Fibroblast of lung (primary cell): ENCODE results near the gene TMCC1. TPM values are rescaled to one million over a fixed set of nuclear protein-coding genes. Genes with fewer than 3 reads are reported as not detected.

Experiments used
- DNase-seq, 2 donors: peaks; one replicate each; pipeline versions ENCODE4 v3.0.0 to v3.0.0-alpha.2; 2010; ENCODE audit warnings: low read depth in 2 of 2
- H2AFZ ChIP-seq: 2 replicates; pipeline ENCODE4 v1.5.1; 2012; ENCODE audit warnings: low read length, control low read depth, inconsistent platforms
- H3K27ac ChIP-seq: 2 replicates; pipeline ENCODE4 v1.5.1; 2011; ENCODE audit warnings: low read length, control low read depth; ENCODE audit not compliant: insufficient read depth
- H3K27me3 ChIP-seq: 2 replicates; pipeline ENCODE4 v1.5.1; 2011; ENCODE audit warnings: mild to moderate bottlenecking, low read length; ENCODE audit not compliant: control insufficient read depth, insufficient read depth
- H3K36me3 ChIP-seq: 2 replicates; pipeline ENCODE4 v1.5.1; 2011; ENCODE audit warnings: low read length; ENCODE audit not compliant: control insufficient read depth, insufficient read depth
- H3K4me1 ChIP-seq: 2 replicates; pipeline ENCODE4 v1.5.1; 2011; ENCODE audit warnings: low read length; ENCODE audit not compliant: control insufficient read depth, insufficient read depth; ENCODE audit errors: extremely low read depth
- H3K4me2 ChIP-seq: 2 replicates; pipeline ENCODE4 v1.5.1; 2011; ENCODE audit warnings: low read length, control low read depth; ENCODE audit not compliant: insufficient read depth; ENCODE audit errors: extremely low read depth
- H3K4me3 ChIP-seq, 4 experiments: fragments of 200-600 bp in 1 of 4; sonication (generic) in 1 of 4; replicated peaks in 1 of 4; 2 replicates each; pipeline ENCODE4 v1.5.1; 2011 to 2016; ENCODE audit warnings: low read length in 4 of 4, low read depth in 3 of 4, mild to moderate bottlenecking in 3 of 4, control low read depth in 2 of 4, inconsistent platforms in 1 of 4, mixed read lengths in 1 of 4; ENCODE audit not compliant: insufficient read depth in 1 of 4; ENCODE audit errors: control extremely low read depth in 1 of 4
- H3K79me2 ChIP-seq: 2 replicates; pipeline ENCODE4 v1.5.1; 2012; ENCODE audit warnings: mild to moderate bottlenecking, low read length, inconsistent platforms; ENCODE audit not compliant: control insufficient read depth, insufficient read depth
- H3K9ac ChIP-seq: 2 replicates; pipeline ENCODE4 v1.5.1; 2011; ENCODE audit warnings: mild to moderate bottlenecking, low read length, control low read depth; ENCODE audit not compliant: insufficient read depth
- H3K9me3 ChIP-seq: 2 replicates; pipeline ENCODE4 v1.5.1; 2012; ENCODE audit warnings: low read depth, low read length; ENCODE audit not compliant: control insufficient read depth, insufficient read depth
- H4K20me1 ChIP-seq: 2 replicates; pipeline ENCODE4 v1.5.1; 2011; ENCODE audit warnings: low read length; ENCODE audit not compliant: control insufficient read depth, insufficient read depth; ENCODE audit errors: extremely low read depth
- CTCF ChIP-seq, 2 donors: IDR thresholded peaks in 1 of 2; conservative IDR thresholded peaks in 1 of 2; 1 replicate in 1 of 2; 2 replicates in 1 of 2; pipeline ENCODE4 v1.5.1; 2011 to 2012; ENCODE audit warnings: low read length in 2 of 2, control low read depth in 1 of 2, inconsistent platforms in 1 of 2, low read depth in 1 of 2, mild to moderate bottlenecking in 1 of 2
- EZH2 ChIP-seq: IDR thresholded peaks from 2 replicates; pipeline ENCODE4 v1.5.1; 2012; ENCODE audit warnings: low read length, control low read depth, mild to moderate bottlenecking; ENCODE audit errors: missing control alignments
- polyA plus RNA-seq, 2 donors: library from polyadenylated mRNA; depleted of rRNA in 1 of 2; stranded (reverse) in 1 of 2; unstranded in 1 of 2; fragments of >200 nt; gene quantifications; 2 replicates each; pipeline ENCODE4 v1.2.1, GENCODE V29; 2011 to 2012; ENCODE audit warnings: missing spikeins in 1 of 2
- total RNA-seq: library from RNA; depleted of rRNA; stranded (reverse); fragments of >200 nt; gene quantifications from 2 replicates; pipeline ENCODE4 v1.2.1, GENCODE V29; 2014

Gene TMCC1
- total and polyA plus RNA-seq, 2 donors (not counting 1 experiment from before 2014, with no cell fraction given) = 16.2 to 16.8 TPM

- H3K79me2 ChIP-seq = no peaks in the 10 kb centered on the region
- peaks cover 1% of the 10 kb centered on the region for H4K20me1 ChIP-seq
- no peak overlapping the region for H3K4me3 ChIP-seq
- no peaks in the 10 kb centered on the region for H3K4me1 ChIP-seq
- no peaks in the 10 kb centered on the region for H3K36me3 ChIP-seq
- TF ChIP-seq CTCF (conservative IDR thresholded peaks at IDR 0.05 in 1 of 2, IDR thresholded peaks at IDR 0.05 in 1 of 2; ENCODE audit: low read depth in 1 of 2, low read length in 2 of 2) = no peak
- TF ChIP-seq EZH2 = no peak
- H2AFZ ChIP-seq = no peak overlapping the region
- H3K4me2 ChIP-seq = no peak overlapping the region
- H3K9me3 ChIP-seq = no peaks in the 10 kb centered on the region
- DNase-seq = no peak
- H3K9ac ChIP-seq = no peak overlapping the region
- H3K27me3 ChIP-seq = no peaks in the 10 kb centered on the region
- H3K27ac ChIP-seq = no peak overlapping the region
Measured at GRCh38 chr3:129746629-129747028, 146.9 kb downstream of the TMCC1 start.

GRCh38 chr3:129745253-129745652 lies 148.3 kb downstream of the TMCC1 start:
- peak; percentile 70 to 81 for DNase-seq
- H3K4me3 ChIP-seq = no peak overlapping the region

GRCh38 chr3:129741794-129742193 lies 151.7 kb downstream of the TMCC1 start:
- Histone ChIP-seq H2AFZ (no peak overlapping the region), H3K4me2 (no peak overlapping the region), H3K79me2 (no peaks in the 10 kb centered on the region), H3K27ac (no peak overlapping the region), H3K9me3 (no peaks in the 10 kb centered on the region), H3K4me3 (no peak overlapping the region), H3K36me3 (no peaks in the 10 kb centered on the region), H3K4me1 (no peaks in the 10 kb centered on the region), H3K27me3 (no peaks in the 10 kb centered on the region), H4K20me1 (peaks cover 1% of the 10 kb centered on the region), H3K9ac (no peak overlapping the region)
- TF ChIP-seq CTCF (conservative IDR thresholded peaks at IDR 0.05 in 1 of 2, IDR thresholded peaks at IDR 0.05 in 1 of 2; ENCODE audit: low read depth in 1 of 2, low read length in 2 of 2) (no peak), EZH2 (no peak)
- DNase-seq = no peak

More at GRCh38 chr3:129745253-129745652, 148.3 kb downstream of the TMCC1 start:
- H3K36me3 ChIP-seq = no peaks in the 10 kb centered on the region
- no peak overlapping the region for H2AFZ ChIP-seq
- H3K4me1 ChIP-seq = no peaks in the 10 kb centered on the region
- H3K79me2 ChIP-seq = no peaks in the 10 kb centered on the region
- H3K9ac ChIP-seq = no peak overlapping the region
- TF ChIP-seq CTCF (conservative IDR thresholded peaks at IDR 0.05 in 1 of 2, IDR thresholded peaks at IDR 0.05 in 1 of 2; ENCODE audit: low read depth in 1 of 2, low read length in 2 of 2) (no peak), EZH2 (no peak)
- no peaks in the 10 kb centered on the region for H3K27me3 ChIP-seq
- H3K4me2 ChIP-seq = no peak overlapping the region
- H4K20me1 ChIP-seq = peaks cover 1% of the 10 kb centered on the region
- H3K9me3 ChIP-seq = no peaks in the 10 kb centered on the region
- no peak overlapping the region for H3K27ac ChIP-seq
